Activated B cell treated with CpG ODN at 0.5 μM for 24 hours (primary cell): ENCODE results near the gene KCNMA1. TPM values are rescaled to one million over a fixed set of nuclear protein-coding genes. Genes with fewer than 3 reads are reported as not detected.

ENCODE experiments used
- ATAC-seq: fragments of 200-7000 bp; cut with Tn5 transposase; one replicate; pipeline ENCODE4 v1.10.0; 2021; ENCODE audit warnings: low read depth, mild to moderate bottlenecking, moderate library complexity
- CTCF ChIA-PET: fragments of 350-600 bp; sonication (Branson Sonifier 250); formaldehyde crosslinking; loops from one replicate; lab custom pipeline; 2021; ENCODE audit warnings: antibody characterized with exemption; lab: Charles Lee
- POLR2A ChIA-PET: fragments of 350-600 bp; sonication (Branson Sonifier 250); formaldehyde crosslinking; loops from one replicate; lab custom pipeline; 2021; ENCODE audit warnings: antibody characterized with exemption; lab: Charles Lee
- DNase-seq: peaks from one replicate; pipeline ENCODE4 v3.0.0; 2022
- H3K27ac Mint-ChIP-seq: one replicate; pipeline ENCODE4 v1.8.0; 2020; ENCODE audit warnings: mixed read lengths
- H3K27me3 Mint-ChIP-seq: one replicate; pipeline ENCODE4 v1.8.0; 2021; ENCODE audit warnings: mixed read lengths
- H3K36me3 Mint-ChIP-seq: one replicate; pipeline ENCODE4 v1.8.0; 2021; ENCODE audit warnings: low read depth, mixed read lengths
- H3K4me1 Mint-ChIP-seq: one replicate; pipeline ENCODE4 v1.8.0; 2021; ENCODE audit warnings: mixed read lengths
- H3K4me3 Mint-ChIP-seq: one replicate; pipeline ENCODE4 v1.8.0; 2020; ENCODE audit warnings: mild to moderate bottlenecking, mixed read lengths
- H3K9me3 Mint-ChIP-seq: one replicate; pipeline ENCODE4 v1.8.0; 2020; ENCODE audit warnings: mixed read lengths
- intact Hi-C: fragments of 100-400 bp; cut with micrococcal nuclease; formaldehyde crosslinking; loops from one replicate; pipeline ENCODE4 v1.15.1; 2024
- total RNA-seq: library from RNA; stranded (reverse); gene quantifications from 2 replicates; pipeline ENCODE4 v1.2.3, GENCODE V29; 2022
- TF ChIP-seq, protein P1 (sequence below): fragments of 200-600 bp; IDR thresholded peaks from one replicate; pipeline ENCODE4 v1.8.0; 2022; ENCODE audit warnings: antibody characterized with exemption, mild to moderate bottlenecking

Gene KCNMA1
- total RNA-seq, 1 donor from 2014 or later, result 3.7 TPM

DNA sequence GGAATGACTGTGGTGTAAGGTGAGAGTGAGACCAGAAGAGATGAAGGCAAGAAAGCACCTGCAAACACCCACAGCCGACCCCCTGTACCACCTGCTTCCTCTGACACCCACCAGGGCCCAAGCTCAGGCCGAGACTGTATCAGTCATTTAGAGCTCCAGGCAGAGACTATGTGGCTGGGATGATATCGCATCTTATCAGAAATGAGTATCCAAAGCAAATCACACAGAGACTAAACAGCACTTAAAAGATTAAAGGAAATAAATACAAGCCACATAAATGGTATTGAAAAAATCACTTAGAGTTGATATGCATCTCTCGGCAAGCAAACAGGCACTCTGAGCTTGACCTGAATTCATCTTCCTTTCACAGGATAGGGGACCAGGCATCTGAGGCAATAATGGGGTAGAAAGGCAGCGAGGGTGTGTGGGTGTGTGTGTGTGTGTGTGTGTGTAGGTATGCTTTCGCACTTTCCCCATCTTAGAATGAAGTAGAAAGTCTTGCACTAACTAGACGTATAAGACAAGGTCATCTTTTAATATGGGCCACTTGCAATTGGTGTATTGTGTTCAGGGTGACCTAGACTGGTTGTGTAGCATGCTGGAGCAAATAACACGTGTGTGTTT is 665.9 kb downstream of the KCNMA1 start:
- ATAC-seq (no peak), DNase-seq (no peak)
- Mint-ChIP-seq H3K36me3 (no peaks in the 10 kb centered on the region), H3K4me3 (no peak overlapping the region), H3K27ac (no peak overlapping the region), H3K27me3 (no peaks in the 10 kb centered on the region), H3K4me1 (no peaks in the 10 kb centered on the region), H3K9me3 (no peaks in the 10 kb centered on the region)
- TF ChIP-seq, protein P1, sequence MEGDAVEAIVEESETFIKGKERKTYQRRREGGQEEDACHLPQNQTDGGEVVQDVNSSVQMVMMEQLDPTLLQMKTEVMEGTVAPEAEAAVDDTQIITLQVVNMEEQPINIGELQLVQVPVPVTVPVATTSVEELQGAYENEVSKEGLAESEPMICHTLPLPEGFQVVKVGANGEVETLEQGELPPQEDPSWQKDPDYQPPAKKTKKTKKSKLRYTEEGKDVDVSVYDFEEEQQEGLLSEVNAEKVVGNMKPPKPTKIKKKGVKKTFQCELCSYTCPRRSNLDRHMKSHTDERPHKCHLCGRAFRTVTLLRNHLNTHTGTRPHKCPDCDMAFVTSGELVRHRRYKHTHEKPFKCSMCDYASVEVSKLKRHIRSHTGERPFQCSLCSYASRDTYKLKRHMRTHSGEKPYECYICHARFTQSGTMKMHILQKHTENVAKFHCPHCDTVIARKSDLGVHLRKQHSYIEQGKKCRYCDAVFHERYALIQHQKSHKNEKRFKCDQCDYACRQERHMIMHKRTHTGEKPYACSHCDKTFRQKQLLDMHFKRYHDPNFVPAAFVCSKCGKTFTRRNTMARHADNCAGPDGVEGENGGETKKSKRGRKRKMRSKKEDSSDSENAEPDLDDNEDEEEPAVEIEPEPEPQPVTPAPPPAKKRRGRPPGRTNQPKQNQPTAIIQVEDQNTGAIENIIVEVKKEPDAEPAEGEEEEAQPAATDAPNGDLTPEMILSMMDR, result no peak
- intact Hi-C loops, result no loop called here
- CTCF ChIA-PET, result interaction anchor here (0.6 kb wide), 1 partner anchor 416 kb away, joined by 3 read pairs; no protein-coding TSS in a partner anchor
- POLR2A ChIA-PET, result no interaction called here

DNA sequence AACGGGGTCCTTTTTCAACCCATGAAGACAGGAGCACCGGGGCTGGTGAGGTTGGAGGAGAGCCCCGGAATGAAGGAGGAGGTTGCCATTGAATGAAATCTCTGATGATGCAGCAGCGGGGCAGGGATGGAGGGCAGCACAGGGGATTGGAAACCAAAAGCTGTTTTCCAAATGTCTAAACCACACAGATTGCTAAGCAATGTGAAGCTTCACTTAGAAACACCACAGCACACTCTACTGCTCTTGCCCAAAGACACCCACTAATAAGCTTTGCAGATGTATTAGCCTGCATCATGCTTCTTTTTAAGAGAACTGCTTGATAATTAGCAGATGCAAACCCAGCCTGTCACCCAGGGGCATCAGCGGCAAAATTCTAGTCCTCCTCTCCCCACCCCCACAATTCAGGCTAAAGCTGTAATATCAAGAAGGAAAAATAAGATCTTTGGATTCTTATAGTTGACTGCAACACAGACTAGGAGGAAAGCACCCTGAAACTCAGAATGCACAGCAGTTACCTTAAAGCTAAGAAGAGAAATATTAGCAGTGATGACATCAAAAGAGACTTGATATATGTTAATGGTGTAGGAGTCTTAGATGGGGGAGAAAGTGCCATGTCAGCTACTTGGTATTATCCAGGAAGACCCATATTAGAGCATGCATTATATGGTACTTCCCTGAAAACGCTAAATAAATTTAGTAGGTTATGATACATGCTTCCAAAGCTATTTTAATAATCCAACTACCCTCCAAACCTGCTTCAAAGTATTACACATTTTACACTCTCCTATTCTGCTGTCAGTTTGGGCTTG is 666.7 kb downstream of the KCNMA1 start:
- TF ChIP-seq, protein P1, result no peak
- no peak for ATAC-seq
- intact Hi-C loops, result no loop called here
- peaks cover 2% of the 10 kb centered on the region for H3K27me3 Mint-ChIP-seq
- no peak for DNase-seq
- H3K9me3 Mint-ChIP-seq, result no peaks in the 10 kb centered on the region
- POLR2A ChIA-PET, result no interaction called here
- H3K4me1 Mint-ChIP-seq, result no peaks in the 10 kb centered on the region
- H3K4me3 Mint-ChIP-seq, result no peak overlapping the region
- H3K27ac Mint-ChIP-seq, result no peak overlapping the region
- no peaks in the 10 kb centered on the region for H3K36me3 Mint-ChIP-seq
- CTCF ChIA-PET, result interaction anchor here (0.6 kb wide), 1 partner anchor 415 kb away, joined by 3 read pairs; no protein-coding TSS in a partner anchor

DNA sequence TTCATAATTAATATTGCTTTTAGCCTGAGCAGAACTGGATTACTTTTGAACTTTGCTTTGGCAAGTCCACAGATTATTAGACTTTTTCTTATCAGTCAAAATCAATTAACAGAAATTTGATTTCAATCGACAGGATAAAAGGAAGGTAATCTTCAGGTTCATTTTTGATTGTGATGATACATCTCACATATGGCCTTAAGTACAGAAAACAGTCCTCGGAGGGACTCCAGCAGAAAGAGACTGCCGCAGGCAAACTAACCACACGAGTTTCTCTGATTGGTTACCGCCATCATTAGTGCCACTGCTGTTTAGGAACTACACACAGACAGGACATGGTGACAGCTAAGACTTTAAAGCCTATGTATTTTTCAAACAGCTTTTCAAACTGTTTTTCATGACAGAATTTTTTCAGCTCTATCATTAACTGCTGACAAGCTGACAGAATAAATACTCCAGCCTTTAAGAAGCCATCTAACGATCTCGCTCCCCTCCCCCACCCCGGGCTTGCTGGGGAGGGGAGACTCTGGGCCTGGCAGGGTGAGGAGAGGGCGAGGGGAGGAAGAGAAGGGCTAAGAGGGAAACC is 668.2 kb downstream of the KCNMA1 start:
- H3K4me3 Mint-ChIP-seq, result no peak overlapping the region
- POLR2A ChIA-PET, result no interaction called here
- CTCF ChIA-PET, result no interaction called here
- intact Hi-C loops, result no loop called here
- ATAC-seq (no peak), DNase-seq (no peak)
- H3K27ac Mint-ChIP-seq, result no peak overlapping the region
- H3K27me3 Mint-ChIP-seq, result peaks cover 2% of the 10 kb centered on the region
- no peaks in the 10 kb centered on the region for H3K36me3 Mint-ChIP-seq
- TF ChIP-seq, protein P1, result no peak
- no peaks in the 10 kb centered on the region for H3K4me1 Mint-ChIP-seq
- H3K9me3 Mint-ChIP-seq, result no peaks in the 10 kb centered on the region

DNA sequence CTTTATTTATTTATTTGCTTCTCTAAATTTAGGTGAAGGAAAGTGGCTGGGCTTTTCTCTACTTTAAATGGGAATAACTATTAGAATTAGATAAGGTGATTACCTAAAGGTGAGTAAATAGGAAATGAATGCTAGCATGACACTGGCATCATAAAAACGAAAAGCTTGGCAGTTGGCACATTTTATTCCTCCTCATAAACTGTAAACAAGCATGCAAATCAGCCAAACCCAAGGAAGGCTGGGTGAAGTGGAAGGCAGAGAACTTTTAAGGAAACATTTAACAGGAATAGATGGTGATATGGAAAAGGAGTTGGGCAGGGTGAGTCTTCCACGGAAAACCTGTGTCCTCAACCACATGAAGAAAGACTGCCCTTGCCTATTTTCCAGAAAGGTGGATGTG is 669.1 kb downstream of the KCNMA1 start:
- Mint-ChIP-seq H3K27ac (no peak overlapping the region), H3K4me1 (no peaks in the 10 kb centered on the region), H3K9me3 (no peaks in the 10 kb centered on the region), H3K4me3 (no peak overlapping the region), H3K36me3 (no peaks in the 10 kb centered on the region), H3K27me3 (peaks cover 2% of the 10 kb centered on the region)
- intact Hi-C loops, result no loop called here
- ATAC-seq (no peak), DNase-seq (no peak)
- ChIA-PET CTCF (no interaction called here), POLR2A (no interaction called here)
- TF ChIP-seq, protein P1, result no peak

DNA sequence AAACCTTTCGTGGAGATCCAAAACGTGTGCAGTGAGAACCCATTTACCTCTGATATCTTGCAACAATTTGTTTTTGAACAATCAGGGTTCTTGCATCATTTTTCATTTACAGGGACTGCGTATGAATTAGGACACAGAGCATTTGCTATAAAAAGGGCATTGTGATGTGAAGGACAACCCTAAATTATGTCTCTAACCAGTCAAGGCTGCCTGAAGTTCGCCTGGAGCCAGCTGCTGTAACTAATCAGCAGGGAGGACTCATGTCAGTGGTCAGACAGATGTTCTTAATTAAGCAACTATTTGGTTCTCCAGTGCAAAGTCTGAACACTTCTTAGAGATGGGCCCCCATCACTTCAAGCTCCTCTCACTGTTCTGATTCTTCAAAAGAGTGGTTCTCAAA is 674.8 kb downstream of the KCNMA1 start:
- no peaks in the 10 kb centered on the region for H3K36me3 Mint-ChIP-seq
- no peaks in the 10 kb centered on the region for H3K9me3 Mint-ChIP-seq
- ChIA-PET CTCF (no interaction called here), POLR2A (no interaction called here)
- H3K27ac Mint-ChIP-seq, result no peak overlapping the region
- H3K4me3 Mint-ChIP-seq, result no peak overlapping the region
- DNase-seq (no peak), ATAC-seq (no peak)
- TF ChIP-seq, protein P1, result no peak
- peaks cover 2% of the 10 kb centered on the region for H3K27me3 Mint-ChIP-seq
- no peaks in the 10 kb centered on the region for H3K4me1 Mint-ChIP-seq
- intact Hi-C loops, result no loop called here
